AG04450 (cell line): ENCODE measurements around the gene EEF2KMT. TPM values are rescaled to one million over a fixed set of nuclear protein-coding genes. Genes with fewer than 3 reads are reported as not detected.

ENCODE experiments used
- CTCF ChIA-PET: fragments of 300-600, 350-600 bp; formaldehyde crosslinking; extraction: SDS; loops from one replicate; lab custom pipeline; 2022; ENCODE audit warnings: antibody characterized with exemption, inconsistent platforms; lab: Charles Lee
- POLR2A ChIA-PET: fragments of 350-600 bp; formaldehyde crosslinking; extraction: SDS; loops from one replicate; lab custom pipeline; 2021; ENCODE audit warnings: antibody characterized with exemption, inconsistent platforms; lab: Yijun Ruan, JAX
- DNase-seq: peaks from one replicate; pipeline ENCODE4 v3.0.0-alpha.2; 2011; ENCODE audit warnings: low read depth, low spot score
- H3K27ac ChIP-seq: one replicate; pipeline ENCODE4 v1.5.1; 2012; ENCODE audit warnings: low read depth, low read length, control low read depth
- H3K27me3 ChIP-seq: one replicate; pipeline ENCODE4 v1.6.0; 2012; ENCODE audit warnings: low read length; ENCODE audit not compliant: control insufficient read depth, insufficient read depth
- H3K4me3 ChIP-seq: 2 replicates; pipeline ENCODE4 v1.5.1; 2011; ENCODE audit warnings: mild to moderate bottlenecking, low read depth, low read length, control low read depth
- H3K9me3 ChIP-seq: 2 replicates; pipeline ENCODE4 v1.5.1; 2012; ENCODE audit warnings: low read length; ENCODE audit not compliant: control insufficient read depth, insufficient read depth
- CTCF ChIP-seq: IDR thresholded peaks from 2 replicates; pipeline ENCODE4 v1.5.1; 2011; ENCODE audit warnings: low read depth, low read length, control low read depth, inconsistent platforms
- polyA plus RNA-seq: library from polyadenylated mRNA; depleted of rRNA; stranded (reverse); fragments of >200 nt; gene quantifications from 2 replicates; pipeline ENCODE4 v1.2.3, GENCODE V29; 2011

EEF2KMT gene
- polyA plus RNA-seq, 1 experiment, result 6.1 TPM

GRCh38 chr16:5070431-5071186, 27.0 kb downstream of the EEF2KMT start:
- ChIA-PET CTCF (interaction anchor here (0.7 to 1.3 kb wide), 2 partner anchors 14 to 103 kb away, joined by 3 read pairs; no protein-coding TSS in a partner anchor), POLR2A (no interaction called here)
- no peak for TF ChIP-seq CTCF
- H3K27me3 ChIP-seq, result peaks cover 7% of the 10 kb centered on the region
- H3K9me3 ChIP-seq, result no peaks in the 10 kb centered on the region
- no peak overlapping the region for H3K27ac ChIP-seq
- no peak for DNase-seq
- H3K4me3 ChIP-seq, result no peak overlapping the region

- TF ChIP-seq CTCF, result no peak
- POLR2A ChIA-PET, result no interaction called here
- Histone ChIP-seq H3K9me3 (no peaks in the 10 kb centered on the region), H3K27me3 (peaks cover 9% of the 10 kb centered on the region), H3K4me3 (no peak overlapping the region), H3K27ac (no peak overlapping the region)
- no peak for DNase-seq
- CTCF ChIA-PET, result interaction anchor here (1.3 kb wide), 1 partner anchor 15 kb away, joined by 3 read pairs; no protein-coding TSS in a partner anchor
Measured at GRCh38 chr16:5069854-5070253, 27.7 kb downstream of the EEF2KMT start.

DNA sequence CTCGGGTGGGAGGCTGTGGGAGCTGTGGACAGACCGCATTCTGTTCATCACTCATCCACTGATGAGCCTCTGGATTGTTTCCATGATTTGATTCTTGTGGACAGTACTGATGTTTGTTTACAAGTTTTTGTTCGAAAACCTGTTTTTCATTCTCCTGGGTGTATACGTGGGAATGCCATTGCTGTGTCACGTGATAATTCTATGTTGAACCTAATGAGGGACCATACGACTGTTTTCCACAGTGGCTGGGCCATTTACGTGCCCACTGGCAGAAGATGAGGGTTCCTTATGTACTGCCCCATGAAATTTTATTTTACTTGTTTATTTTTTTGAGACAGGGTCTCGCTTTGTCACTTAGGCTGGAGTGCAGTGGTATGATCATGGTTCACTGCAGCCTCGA, 28.5 kb downstream of the EEF2KMT start:
- DNase-seq, result no peak
- ChIA-PET CTCF (no interaction called here), POLR2A (no interaction called here)
- TF ChIP-seq CTCF, result no peak
- Histone ChIP-seq H3K9me3 (no peaks in the 10 kb centered on the region), H3K4me3 (no peak overlapping the region), H3K27me3 (peaks cover 11% of the 10 kb centered on the region), H3K27ac (no peak overlapping the region)

- Histone ChIP-seq H3K4me3 (no peak overlapping the region), H3K9me3 (no peaks in the 10 kb centered on the region), H3K27ac (no peak overlapping the region), H3K27me3 (peaks cover 23% of the 10 kb centered on the region)
- no peak for TF ChIP-seq CTCF
- POLR2A ChIA-PET, result interaction anchor here (0.6 kb wide), 1 partner anchor 125 kb away, joined by 6 read pairs; no protein-coding TSS in a partner anchor
- DNase-seq, result no peak
- CTCF ChIA-PET, result no interaction called here
Measured at GRCh38 chr16:5066511-5066910, 31.1 kb downstream of the EEF2KMT start.

- no peak for TF ChIP-seq CTCF
- Histone ChIP-seq H3K27me3 (peaks cover 23% of the 10 kb centered on the region), H3K9me3 (no peaks in the 10 kb centered on the region), H3K27ac (no peak within 1 kb of the TSS), H3K4me3 (no peak within 1 kb of the TSS)
- CTCF ChIA-PET, result no interaction called here
- POLR2A ChIA-PET, result no interaction called here
- DNase-seq, result no peak
Measured at GRCh38 chr16:5065813-5066212, 31.8 kb downstream of the EEF2KMT start, which contains the start of gene C16orf89. C16orf89 (minus strand) TSS chr16:5065956; CDS start chr16:5065908, 48 bp downstream.
